Measurements from ENCODE around the gene GPR153.

GPR153 gene

DNA sequence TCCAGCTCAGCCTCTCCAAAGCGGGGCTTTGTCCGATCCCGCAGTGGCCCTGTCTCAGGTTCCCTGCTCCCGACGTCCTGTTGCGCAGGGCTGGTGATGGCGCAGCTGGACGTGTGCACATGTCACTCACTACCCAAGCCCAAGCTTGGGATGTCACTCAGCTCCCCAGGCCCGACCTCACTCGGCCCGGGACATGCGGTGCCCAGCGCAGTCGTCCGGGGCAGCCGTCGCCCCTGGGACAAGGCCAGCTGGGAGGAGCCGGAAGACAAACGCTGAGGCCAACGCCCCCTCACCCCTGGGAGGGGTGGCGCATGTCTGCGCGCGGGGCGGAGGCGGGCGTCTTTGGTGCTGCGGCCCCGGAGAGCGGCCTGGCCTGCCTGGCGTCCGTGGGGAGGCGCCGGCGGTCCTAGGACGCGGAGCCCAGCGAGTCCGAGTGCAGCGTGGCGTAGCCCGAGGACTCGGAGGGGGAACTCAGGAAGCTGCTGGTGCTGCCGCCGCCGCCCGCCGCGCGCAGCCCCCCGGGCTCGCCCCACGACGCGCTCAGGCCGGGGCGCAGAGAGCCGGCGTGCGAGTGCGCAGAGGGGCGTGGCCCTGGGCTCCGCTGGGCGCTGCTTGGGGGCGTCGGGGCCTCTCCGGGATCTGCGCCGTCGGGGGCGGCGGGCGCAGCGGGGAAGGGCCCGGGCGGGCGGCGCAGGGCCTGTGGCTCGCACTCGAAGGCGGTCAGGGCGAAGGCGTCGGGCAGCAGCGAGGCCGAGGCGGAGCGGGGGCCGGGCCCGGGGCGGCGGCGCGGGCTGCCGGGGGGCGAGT lies 11.8 kb downstream of the GPR153 start:
- no peak for DNase-seq (ENCODE audit: low spot score)

DNA sequence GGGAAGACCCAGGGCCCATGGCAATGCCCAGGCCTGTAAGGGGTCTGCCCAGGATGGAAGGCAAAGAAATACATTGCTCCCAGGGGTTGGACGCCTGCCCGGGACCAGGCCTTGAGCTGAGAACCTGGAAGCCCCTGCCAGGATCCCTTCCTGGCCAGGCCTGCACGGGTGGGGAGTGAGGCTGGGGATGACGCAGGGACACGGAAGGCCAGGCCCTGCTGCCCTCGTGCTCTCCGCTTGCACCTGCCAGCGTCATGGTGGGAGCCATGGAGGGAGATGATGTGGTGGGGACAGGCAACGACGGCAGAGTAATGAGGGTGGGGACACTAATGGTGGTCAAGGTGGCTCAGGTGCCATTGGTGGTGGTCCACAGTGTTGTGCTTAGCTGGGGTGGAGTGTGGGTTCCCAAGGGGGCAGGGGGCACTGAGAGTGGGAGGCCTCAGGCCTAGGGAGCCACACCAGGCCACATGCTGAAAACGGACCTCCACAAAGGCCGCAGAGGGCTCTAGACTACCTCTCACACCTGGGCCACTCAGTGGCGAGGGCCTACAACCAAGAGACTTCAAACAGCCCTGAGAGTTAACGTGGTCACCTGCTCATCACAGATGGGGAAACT lies 12.6 kb downstream of the GPR153 start:
- DNase-seq (ENCODE audit: low spot score), result no peak

DNA sequence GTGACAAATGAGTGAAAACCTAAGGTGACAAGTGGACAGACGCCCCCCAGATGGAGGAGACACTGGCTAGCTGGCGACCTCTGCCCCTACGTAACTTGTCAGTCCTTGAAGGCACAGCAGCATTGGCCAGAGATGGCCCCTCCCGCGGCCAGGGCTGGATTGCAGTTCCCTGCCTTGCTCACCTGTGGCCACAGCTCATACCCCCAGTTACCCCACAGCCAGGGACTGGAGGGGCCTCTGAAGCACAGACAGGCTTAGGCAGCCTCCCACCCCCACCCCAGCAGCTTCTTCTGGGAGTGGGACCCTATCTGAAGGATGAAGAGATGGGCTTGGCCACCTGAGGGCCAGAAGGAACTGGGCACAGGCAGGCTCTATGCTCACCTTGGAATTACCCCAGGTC lies 13.2 kb downstream of the GPR153 start:
- DNase-seq (ENCODE audit: low spot score), result no peak

GRCh38 chr1:6246497-6247467 lies 14.1 kb downstream of the GPR153 start:
- peak; percentile 54 for DNase-seq (ENCODE audit: low spot score)

DNA sequence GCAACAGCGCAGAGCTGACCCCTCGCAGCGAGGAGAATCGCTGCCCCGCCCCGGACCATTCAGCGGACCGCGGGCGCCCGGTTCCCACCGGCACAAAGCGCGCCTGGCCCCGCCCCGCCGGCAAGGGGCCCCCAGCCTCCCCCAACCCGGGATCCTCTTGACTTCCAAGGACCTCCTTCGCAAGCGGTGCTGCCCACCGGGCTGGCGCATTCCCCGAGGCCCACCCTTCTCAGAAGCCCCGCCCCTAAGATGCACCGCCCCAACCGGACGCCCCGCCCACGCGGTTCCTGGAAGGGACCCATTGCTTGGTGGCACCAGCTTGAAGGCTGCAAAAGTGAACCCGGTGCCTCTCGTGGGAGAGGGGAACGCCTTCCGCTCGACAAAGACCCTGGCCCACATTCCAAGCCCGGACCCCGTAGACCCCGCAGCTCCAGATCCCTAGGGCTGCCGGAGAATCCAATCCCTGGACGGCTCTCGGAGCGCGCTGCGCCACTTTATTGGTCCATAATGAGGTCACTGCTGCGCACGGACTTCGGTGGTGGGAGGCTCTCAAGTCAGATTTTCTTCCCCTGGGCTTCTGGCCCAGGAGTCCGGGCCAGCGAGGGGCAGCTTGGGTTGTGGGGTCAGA lies 14.9 kb downstream of the GPR153 start:
- no peak for DNase-seq (ENCODE audit: low spot score)

GRCh38 chr1:6245086-6245868 lies 15.6 kb downstream of the GPR153 start:
- peak; percentile 45 for DNase-seq (ENCODE audit: low spot score)

GRCh38 chr1:6244401-6245049 lies 16.4 kb downstream of the GPR153 start:
- DNase-seq (ENCODE audit: low spot score), result no peak

GRCh38 chr1:6243993-6244392 lies 16.9 kb downstream of the GPR153 start, which contains the start of gene HES3:
HES3 (plus strand) TSS chr1:6244179; CDS start chr1:6244366, 187 bp downstream.
- DNase-seq (ENCODE audit: low spot score), result no peak

- DNase-seq (ENCODE audit: low spot score), result no peak
These were observed 17.7 kb downstream of the GPR153 start for GRCh38 chr1:6243053-6243834.

- DNase-seq (ENCODE audit: low spot score), result no peak
These were observed 18.8 kb downstream of the GPR153 start for GRCh38 chr1:6241887-6242740.

- no peak for DNase-seq (ENCODE audit: low spot score)
These were observed 19.6 kb downstream of the GPR153 start for GRCh38 chr1:6241107-6241886.

GRCh38 chr1:6239950-6240768 lies 20.7 kb downstream of the GPR153 start:
- no peak for DNase-seq (ENCODE audit: low spot score)

DNA sequence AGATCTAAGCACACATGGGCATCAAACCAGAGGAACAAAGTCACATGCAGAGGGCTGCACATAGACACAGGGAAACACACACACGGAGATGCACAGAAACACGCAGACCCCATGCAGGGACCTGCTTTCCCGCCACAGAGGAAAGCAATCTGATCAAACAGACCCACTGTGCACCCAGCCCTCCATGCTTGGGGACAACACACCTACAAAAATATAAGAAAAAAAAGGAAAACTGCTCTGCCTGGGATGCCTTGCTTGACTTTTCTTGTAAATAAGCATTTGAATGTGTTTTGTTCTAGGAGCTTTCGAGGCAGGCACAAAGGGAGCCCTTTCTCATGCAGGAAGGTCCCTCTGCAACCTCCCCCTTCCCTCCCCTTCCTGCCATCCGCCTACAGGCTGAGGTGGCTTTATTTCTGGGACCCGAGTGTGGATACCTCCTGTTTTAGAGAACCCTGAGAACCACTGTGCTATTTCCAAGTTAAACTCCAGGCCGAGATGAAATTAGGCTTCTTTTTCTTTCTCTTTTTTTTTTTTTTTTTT lies 21.6 kb downstream of the GPR153 start:
- DNase-seq (ENCODE audit: low spot score), result no peak

DNA sequence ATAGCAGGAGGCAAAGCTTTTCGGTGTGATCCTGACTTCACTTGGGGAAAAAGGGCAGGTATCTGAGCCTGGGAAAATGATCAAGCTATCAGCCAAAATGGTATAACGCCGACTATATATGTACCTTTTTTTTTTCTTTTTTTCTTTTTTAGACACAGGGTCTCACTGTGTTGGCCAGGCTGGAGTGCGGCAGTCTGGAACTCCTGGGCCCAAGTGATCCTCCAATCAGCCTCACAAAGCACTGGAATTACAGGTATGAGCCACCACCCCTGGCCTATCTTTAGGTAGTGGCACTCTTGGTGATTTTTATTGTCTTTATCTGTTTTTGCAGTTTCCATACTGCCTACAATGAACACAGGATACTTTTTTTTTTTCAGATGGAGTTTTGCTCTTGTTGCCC lies 23.8 kb downstream of the GPR153 start:
- DNase-seq (ENCODE audit: low spot score), result no peak

GRCh38 chr1:6235296-6235677 lies 25.6 kb downstream of the GPR153 start:
- DNase-seq (ENCODE audit: low spot score), result peak; percentile 62

DNA sequence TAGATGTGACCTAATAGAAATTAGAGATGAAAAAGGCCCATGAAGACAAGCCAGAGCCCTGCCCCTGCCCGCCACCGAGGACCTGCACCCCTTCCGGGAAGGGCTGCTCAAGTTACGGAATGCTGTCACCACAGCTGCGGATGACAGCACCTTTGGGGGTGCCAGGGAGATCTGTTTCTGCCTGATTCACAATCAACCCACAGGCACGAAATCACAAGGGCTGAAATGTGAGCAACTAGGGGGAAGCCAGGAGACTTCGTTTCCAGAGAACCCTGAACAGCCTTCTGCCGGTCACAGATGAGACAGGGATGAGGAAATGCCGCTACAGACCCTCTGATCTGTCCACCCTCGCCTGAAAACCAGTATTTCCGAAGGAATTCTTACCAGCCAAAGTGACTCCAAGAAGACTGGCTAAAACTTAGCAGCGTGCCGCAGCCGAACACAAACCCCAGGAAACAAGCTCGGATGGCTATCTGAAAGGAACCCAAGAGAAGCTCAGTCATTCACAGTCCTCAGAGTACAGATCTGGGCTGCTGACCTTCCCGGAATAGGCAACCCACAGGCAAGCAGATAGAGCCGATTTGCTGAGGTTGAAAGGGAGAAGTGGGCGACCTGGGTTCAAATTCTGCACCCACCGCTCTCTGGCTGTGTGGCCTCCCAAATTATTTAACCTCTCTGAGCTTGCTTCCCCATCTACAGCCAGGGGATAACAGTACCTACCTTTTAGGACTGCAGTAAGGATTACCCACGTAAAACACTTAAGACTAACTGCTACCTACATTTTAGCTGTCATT lies 26.2 kb downstream of the GPR153 start:
- peak; percentile 53 for DNase-seq (ENCODE audit: low spot score)
